HG03565 (cell line): ENCODE data around the gene C3orf80.
"Not testable (repeated sequence)": the region's sequence is repeated elsewhere in the genome, so short reads cannot be mapped to it uniquely, and the experiment has no call there.

Source experiments
- ATAC-seq: cut with Tn5 transposase; IDR thresholded peaks from one replicate; pipeline ENCODE4 v1.9.1; 2021; ENCODE audit warnings: mild to moderate bottlenecking, moderate library complexity; ENCODE audit not compliant: unreplicated experiment

C3orf80 gene

DNA sequence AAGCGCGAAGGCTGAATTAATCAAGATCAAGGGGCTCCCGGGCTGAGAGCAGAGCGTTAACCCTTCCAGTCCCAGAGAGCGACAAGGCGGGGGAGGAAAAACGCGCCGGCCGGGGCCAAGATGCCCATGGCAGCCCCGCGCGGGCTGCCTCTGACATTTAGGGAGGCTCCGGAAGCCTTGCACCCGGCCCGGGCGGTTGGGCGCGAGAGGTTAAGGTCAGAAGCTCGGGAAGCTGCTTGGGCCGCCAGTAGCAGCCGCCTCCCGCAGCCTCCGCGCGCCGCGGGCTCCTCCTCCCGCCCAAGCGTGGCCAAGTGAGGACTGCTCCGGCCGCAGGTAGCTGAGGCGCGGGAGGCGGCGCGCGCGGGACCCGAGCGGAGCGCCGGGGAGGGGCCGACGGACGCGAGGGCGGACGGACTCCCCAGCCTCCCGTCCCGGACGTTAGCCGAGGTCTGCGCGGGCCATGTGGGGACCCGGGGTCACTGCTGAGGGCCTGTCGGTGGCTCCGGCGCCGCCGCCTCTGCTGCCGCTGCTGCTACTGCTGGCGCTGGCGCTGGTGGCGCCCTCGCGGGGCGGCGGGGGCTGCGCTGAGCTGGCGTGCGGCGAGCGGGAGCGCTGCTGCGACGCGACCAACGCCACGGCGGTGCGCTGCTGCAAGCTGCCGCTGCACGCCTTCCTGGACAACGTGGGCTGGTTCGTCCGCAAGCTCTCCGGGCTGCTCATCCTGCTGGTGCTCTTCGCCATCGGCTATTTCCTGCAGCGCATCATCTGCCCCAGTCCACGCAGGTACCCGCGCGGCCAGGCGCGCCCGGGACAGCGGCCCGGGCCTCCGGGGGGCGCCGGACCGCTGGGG, at the start of gene C3orf80:
Gene C3orf80, plus strand, starts transcription at position 247 of the 850 bp plus-strand sequence. Its CDS starts 214 bp downstream, at position 461.
- ATAC-seq: peak; percentile 78

GRCh38 chr3:160176923-160177322, 48.3 kb upstream of the C3orf80 start:
- no peak for ATAC-seq

GRCh38 chr3:160178661-160179060, 46.6 kb upstream of the C3orf80 start:
- not testable (repeated sequence) for ATAC-seq

DNA sequence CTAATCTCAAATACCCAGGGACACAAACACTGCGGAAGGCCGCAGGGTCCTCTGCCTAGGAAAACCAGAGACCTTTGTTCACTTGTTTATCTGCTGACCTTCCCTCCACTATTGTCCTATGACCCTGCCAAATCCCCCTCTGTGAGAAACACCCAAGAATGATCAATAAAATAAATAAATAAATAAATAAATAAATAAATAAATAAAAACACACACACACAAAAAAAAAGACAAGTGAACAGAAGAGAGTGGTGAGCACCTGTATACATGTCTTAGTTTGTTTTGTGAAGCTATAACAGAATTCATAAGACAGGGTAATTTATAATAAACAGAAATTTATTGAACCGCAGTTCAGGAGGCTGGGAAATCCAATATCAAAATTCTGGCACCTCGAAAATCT, 45.8 kb upstream of the C3orf80 start:
- not testable (repeated sequence) for ATAC-seq

- ATAC-seq: no peak
Measured at GRCh38 chr3:160179906-160180305, 45.3 kb upstream of the C3orf80 start.

DNA sequence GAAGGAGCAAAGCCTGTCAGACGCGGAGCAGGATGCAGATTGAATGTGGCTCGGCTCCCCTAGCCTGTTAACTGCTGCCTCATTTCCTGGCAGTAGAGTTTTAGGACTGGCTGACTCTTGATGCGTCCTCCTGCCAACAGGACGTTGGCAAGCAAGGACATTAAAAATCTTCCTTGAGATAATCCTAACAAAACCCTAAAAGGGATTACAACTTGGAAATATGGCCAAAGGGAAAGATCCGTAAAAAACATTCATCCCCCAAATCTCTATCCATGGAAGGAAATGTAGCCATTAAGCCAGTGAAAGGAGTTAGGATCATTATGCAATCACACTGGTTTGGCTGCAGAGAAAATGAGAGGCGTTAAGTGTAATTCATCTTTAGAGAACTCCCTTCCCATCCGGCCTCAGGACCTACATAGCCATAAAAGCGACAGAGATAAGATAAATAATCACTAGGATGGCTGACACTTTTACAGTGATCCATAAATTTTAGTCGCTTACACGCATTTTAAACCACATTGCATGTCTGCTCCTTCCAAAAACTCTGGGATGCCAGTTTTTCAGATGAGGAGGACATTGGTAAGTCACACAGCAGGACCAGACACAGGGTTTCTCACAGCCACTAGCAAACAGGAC, 44.5 kb upstream of the C3orf80 start:
- ATAC-seq: no peak

- ATAC-seq: peak; percentile 45
Measured at GRCh38 chr3:160183345-160184076, 41.7 kb upstream of the C3orf80 start.

DNA sequence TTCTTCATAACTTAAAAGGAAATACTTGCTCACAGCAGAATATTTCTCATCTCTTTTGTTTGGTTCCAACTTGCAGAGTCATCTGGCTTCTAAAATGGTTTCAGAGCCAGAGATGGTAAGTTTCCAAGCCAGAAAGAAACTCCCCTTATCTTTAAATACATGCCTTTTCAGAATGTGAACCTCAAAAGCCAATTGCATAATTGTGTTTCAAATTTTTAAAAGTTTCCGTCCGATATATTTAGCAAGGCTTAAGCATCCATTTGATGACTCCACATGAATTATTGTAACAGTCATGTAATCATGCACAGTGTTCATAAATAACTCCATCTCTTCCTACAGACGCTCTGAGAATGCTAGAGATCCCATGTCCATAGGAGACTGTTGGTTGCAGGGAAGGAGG, 40.6 kb upstream of the C3orf80 start:
- ATAC-seq: no peak

DNA sequence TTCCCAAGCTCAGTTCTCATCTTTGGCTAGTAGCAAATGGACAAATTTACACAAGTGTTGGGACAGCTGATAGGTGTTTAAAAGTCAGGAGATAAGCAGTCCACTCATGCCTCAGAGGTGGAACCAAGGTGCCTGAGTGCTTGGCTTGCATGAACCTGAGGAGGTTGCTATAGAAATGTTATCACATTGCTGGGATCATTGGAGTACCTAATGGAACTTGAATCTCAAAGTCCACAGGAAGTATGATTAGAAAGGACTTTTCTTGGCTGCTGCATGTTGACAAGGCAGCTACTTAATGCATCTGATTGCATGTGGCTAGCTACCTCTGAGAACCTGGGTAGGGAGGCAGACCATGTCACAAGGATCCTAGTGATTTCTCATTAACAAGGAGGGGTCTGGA, 39.5 kb upstream of the C3orf80 start:
- no peak for ATAC-seq

DNA sequence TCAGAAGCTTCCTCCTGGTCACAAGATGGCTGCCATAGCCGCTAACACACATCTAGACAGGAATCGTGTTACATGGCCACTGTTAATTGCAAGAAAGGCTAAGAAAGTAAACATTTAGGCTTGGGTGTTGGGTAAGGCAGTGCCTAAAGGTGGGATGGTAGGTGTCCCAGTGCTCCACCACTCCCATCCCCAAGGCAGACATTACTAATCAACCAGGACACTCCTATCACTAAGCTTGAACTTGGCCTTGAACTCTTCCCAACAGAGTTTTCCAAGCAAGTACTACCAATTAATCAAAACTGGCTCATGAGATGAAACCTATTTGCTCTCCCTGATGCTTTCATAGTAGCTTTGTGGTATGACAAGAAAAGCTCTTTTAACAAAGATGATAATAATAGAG, 37.9 kb upstream of the C3orf80 start:
- ATAC-seq: no peak

GRCh38 chr3:160192310-160193029, 32.8 kb upstream of the C3orf80 start:
- ATAC-seq: no peak

GRCh38 chr3:160193644-160194192, 31.5 kb upstream of the C3orf80 start:
- no peak for ATAC-seq

- ATAC-seq: no peak
Measured at GRCh38 chr3:160194438-160194837, 30.8 kb upstream of the C3orf80 start.

DNA sequence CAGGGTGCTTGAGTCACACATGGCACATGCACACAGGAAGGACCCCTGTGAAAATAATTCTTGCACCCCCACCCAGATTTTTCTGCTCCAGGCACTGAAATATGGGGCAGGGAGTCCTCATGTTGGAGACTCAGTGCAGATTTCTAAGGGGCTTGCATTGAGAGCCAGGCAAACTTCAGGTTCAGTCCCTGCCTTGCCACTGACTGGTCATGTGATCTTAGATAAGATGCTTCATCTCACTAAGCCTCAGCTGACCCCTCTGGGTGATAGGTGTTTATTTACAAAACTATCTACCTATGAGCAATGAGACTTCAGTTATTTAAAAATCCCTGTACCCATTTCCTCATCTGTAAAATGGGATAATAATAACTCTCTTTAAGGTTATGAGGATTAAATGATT, 30.1 kb upstream of the C3orf80 start:
- no peak for ATAC-seq

GRCh38 chr3:160196511-160197104, 28.6 kb upstream of the C3orf80 start:
- ATAC-seq: no peak

DNA sequence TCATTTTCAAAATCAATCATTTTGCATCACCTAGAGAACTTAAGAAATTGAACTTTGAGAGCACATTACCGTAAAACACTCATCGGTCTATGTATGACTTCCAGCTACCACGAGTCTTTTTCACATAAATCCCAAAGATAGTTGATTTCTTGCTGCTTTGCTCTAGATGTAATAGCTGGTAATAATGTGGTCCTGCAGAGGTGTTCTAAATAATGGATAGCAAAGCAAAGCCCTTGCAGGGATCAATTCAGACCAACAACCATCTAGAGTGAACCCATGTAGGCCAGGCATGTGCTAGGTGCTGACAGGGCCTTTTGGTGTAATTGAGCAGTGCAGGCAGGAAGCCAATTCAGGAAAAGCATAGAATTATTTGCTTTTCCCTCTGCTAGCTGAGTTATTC, 26.1 kb upstream of the C3orf80 start:
- ATAC-seq: no peak

DNA sequence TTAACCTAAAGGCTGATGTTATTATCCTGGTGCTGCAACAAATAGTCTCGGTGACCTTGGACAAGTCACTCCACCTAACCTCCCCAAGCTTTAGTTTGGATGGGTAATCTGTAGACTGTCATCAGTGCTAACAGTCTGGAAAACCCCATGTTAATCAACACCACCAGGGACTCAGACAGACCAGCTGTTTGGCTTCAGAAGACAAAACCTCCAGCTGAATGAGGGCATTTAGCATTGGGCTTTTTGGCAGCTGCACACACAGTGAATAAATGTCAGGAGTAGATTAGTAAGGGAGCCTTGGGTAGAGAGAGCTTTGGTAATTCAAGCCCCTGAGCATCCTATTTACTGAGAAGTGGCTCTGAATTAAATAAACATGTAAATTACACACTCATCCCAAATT, 24.9 kb upstream of the C3orf80 start:
- ATAC-seq: no peak

DNA sequence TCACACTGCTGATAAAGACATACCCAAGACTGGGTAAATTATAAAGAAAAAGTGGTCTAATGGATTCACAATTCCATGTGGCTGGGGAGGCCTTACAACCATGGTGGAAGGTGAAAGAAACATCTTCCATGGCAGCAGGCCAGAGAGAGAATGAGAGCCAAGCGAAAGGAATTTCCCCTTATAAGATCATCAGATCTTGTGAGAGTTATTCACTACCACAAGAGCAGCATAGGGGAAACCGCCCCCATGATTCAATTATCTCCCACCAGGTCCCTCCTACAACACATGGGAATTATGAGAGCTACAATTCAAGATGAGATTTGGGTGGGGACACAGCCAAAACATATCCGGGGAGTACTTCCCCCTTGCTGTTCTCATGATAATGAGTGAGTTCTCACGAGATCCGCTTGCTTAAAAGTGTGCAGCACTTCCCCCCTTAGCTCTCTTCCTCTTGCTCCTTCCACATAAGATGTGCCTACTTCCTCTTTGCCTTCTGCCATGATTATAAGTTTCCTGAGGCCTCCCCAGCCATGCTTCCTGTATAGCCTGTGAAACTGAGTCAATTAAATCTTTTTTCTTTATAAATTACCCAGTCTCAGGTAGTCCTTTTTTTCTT, 20.7 kb upstream of the C3orf80 start:
- not testable (repeated sequence) for ATAC-seq

GRCh38 chr3:160205606-160206005, 19.6 kb upstream of the C3orf80 start:
- no peak for ATAC-seq

- no peak for ATAC-seq
Measured at GRCh38 chr3:160210341-160210740, 14.9 kb upstream of the C3orf80 start.
